Measurements from ENCODE around the gene CSTPP1. TPM values are rescaled to one million over a fixed set of nuclear protein-coding genes. Genes with fewer than 3 reads are reported as not detected.
A peak's percentile ranks its signal among the peaks of the same experiment; 100 is the strongest.
"Not testable (repeated sequence)": the region's sequence is repeated elsewhere in the genome, so short reads cannot be mapped to it uniquely, and the experiment has no call there.

Gene CSTPP1
- total RNA-seq, 4 donors from 2014 or later, result 9.8 to 14.3 (median 11.1) TPM

DNA sequence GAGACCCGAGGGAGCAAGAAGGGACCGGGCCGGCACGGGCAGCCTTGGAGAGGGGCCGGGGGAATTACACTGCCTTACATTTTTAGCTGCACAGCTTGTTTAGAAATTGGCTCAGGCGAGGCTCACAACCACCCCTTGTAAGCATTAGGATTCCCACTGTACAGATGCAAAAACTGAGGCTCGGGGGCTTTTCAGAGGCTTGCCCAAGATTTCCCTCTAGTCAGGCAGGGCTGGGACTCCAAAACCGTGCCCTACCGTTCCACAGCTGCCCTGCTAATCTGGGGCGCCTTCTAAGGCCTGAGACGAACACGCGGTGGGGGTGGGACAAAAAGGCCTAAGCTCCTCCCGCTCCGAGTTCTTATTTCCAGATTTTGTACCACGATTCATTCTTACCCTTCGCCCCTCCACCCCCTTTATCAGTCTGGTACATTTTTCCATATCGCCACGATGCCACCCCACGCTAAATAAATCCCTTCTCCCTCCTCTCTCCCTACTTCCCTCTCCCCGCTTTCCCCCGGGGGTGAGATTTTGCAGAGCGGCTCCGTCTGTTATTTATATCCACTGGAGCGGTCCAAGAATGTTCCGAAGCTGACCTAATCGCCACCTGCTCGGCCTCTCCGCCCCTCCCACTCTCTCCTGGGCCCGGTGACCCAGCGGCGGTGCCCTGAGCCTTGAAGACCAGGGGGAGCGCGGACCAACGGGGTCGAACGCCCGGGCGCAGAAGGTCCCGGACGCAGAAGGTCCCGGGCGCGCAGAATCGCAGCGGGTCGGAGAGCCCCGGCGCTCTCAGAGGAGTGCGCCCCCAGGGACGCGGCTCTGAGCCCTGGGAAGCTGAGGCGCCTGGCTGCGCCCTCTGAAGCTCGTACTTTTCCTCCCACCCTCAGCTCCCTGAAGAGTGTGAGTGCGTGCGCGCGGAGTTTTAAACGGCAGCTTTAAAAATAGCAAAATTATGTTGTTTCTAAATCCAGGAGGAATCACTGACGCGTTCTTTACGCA lies 250.4 kb downstream of the CSTPP1 start:
- TF ChIP-seq, protein P1, sequence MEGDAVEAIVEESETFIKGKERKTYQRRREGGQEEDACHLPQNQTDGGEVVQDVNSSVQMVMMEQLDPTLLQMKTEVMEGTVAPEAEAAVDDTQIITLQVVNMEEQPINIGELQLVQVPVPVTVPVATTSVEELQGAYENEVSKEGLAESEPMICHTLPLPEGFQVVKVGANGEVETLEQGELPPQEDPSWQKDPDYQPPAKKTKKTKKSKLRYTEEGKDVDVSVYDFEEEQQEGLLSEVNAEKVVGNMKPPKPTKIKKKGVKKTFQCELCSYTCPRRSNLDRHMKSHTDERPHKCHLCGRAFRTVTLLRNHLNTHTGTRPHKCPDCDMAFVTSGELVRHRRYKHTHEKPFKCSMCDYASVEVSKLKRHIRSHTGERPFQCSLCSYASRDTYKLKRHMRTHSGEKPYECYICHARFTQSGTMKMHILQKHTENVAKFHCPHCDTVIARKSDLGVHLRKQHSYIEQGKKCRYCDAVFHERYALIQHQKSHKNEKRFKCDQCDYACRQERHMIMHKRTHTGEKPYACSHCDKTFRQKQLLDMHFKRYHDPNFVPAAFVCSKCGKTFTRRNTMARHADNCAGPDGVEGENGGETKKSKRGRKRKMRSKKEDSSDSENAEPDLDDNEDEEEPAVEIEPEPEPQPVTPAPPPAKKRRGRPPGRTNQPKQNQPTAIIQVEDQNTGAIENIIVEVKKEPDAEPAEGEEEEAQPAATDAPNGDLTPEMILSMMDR (IDR thresholded peaks at IDR 0.05), result no peak
- ATAC-seq (ENCODE audit: low FRiP score) (peak; percentile 32), DNase-seq (ENCODE audit: low spot score) (no peak)

DNA sequence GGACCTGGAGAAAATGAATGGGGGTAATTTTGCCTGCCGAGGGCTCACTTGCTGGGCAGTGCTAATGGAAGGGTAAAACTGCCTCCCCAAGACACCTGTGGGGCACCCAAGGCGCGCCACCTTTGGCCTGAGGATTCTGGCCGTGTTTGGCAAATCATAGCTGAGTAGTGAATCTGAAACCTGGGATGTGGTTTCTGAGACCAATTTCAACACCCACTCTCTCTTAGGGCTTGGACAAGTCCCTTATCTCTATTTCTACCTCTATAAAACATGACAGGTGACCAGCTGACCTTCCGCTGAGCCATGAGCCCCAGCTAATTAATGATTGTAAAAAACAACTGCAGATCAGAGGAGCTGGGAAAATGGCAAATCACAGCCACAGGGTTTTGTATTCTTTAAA lies 251.2 kb downstream of the CSTPP1 start:
- TF ChIP-seq, protein P1 (IDR thresholded peaks at IDR 0.05), result no peak
- no peak for ATAC-seq (ENCODE audit: low FRiP score)

DNA sequence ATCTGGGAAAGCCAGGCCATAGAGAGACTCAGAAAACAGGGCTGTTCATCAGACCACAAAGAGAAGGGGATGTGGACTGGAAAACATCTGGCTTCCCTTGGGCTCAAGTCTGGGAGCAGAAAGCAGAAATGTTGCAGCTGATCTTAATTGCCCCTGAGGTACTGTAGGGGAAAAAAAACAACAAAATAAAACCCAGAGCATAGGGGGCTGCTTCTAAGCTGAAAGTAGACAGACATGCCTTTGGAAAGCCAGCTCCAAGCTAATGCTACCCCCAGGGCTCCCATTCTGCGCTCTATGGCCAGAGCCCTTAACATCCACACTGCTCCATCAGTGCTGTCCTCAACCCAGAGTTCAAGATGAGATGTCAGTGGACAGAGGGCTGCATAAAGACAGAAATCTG lies 251.7 kb downstream of the CSTPP1 start:
- TF ChIP-seq, protein P1 (IDR thresholded peaks at IDR 0.05), result no peak
- no peak for ATAC-seq (ENCODE audit: low FRiP score)
- no peak for DNase-seq (ENCODE audit: low spot score)

More for the DNA sequence above, 251.2 kb downstream of the CSTPP1 start:
- no peak for DNase-seq (ENCODE audit: low spot score)

DNA sequence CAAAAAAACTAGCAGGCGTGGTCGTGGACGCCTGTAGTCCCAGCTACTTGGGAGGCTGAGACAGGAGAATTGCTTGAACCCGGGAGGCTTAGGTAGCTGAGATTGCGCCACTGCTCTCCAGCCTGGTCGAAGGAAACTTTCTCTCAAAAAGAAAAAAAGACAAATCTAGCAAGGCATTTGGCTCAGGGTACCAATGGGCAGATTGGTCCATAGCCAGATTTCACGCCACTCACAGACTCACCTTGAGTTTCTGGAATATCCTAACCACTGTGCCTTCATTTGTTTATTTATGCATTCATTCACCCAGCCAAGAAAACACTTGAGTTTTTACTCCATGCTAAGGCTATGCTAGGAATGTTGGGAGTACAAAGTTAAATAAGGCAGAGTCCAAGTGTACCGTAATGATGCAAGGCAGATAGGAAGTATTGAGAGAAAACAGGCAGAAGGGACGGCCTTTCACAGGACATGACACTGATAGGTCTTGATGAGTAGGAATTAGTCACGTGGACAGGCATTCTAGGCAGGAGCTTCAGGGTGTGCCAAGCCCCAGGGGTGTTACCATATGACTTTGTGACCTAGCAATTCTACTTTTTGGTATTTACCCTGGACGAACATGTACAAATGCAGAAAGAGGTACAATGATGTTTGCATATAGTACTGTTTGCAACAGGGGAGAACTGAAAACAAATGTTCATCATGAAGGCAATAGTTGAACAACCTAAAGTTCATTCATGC lies 252.7 kb downstream of the CSTPP1 start:
- DNase-seq (ENCODE audit: low spot score) (no peak), ATAC-seq (ENCODE audit: low FRiP score) (peak; percentile 50)
- TF ChIP-seq, protein P1 (IDR thresholded peaks at IDR 0.05), result no peak

DNA sequence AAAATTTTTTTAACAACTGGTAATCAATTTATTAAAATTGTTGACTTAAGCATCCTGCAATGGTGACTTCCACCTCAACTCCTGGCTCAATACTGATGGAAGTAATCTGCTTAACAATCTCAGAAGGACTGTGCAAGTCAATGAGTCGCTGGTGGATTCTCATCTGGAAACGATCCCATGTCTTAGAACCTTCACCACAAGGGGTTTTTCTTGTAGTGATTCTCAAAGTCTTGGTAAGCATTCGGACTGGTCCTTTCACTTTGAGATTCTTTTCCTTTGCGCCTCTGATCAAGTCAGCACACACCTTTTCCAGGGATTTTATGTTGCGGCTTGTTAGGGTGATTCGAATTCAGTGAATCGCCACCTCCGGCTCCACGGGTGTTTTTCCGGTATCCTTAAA lies 254.6 kb downstream of the CSTPP1 start:
- not testable (repeated sequence) for ATAC-seq (ENCODE audit: low FRiP score); DNase-seq (ENCODE audit: low spot score)

DNA sequence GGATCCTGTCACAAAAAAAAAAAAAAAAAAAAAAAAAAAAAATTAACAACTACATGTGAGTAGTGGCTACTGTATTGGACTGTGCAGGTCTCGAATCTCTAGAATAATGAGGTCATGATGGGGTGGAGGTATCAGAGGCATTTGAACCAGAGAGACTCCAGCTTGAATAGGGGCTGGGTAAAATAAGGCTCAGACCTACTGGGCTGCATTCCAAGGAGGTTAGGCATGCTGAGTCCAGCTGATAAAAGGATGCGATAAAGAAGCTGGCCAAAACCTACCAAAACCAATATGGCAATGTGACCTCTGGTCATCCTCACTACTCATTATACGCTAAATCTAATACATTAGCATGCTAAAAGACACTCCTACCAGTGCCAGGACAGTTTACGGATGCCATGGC lies 255.6 kb downstream of the CSTPP1 start:
- no peak for ATAC-seq (ENCODE audit: low FRiP score)
- DNase-seq (ENCODE audit: low spot score), result no peak
- TF ChIP-seq, protein P1 (IDR thresholded peaks at IDR 0.05), result no peak

DNA sequence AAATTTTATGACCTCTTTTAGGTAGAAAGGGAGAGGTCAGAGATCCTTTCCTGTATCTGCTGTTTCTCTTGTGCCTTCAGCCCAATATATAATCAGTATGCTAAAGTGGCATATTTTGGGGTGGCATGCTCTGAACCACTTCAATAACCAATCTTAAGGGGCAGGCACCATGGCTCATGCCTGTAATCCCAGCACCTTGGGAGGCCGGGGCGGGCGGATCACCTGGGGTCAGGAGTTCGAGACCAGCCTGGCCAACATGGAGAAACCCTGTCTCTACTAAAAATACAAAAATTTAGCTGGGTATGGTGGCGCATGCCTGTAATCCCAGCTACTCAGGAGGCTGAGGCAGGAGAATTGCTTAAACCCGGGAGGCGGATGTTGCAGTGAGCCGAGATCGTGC lies 261.6 kb downstream of the CSTPP1 start:
- ATAC-seq (ENCODE audit: low FRiP score); DNase-seq (ENCODE audit: low spot score): not testable (repeated sequence)
